OCI-LY7 (cell line): ENCODE results near the gene OPCML. TPM values are rescaled to one million over a fixed set of nuclear protein-coding genes. Genes with fewer than 3 reads are reported as not detected.

Experiments used
- BruUV-seq: library from RNA; stranded (reverse); fragments of 400-500 nt; replicated peaks from 2 replicates; lab custom pipeline; 2021; lab: Mats Ljungman, UMichigan
- CTCF ChIA-PET: fragments of 300-600 bp; sonication (Branson Sonifier 250); formaldehyde crosslinking; loops from one replicate; lab custom pipeline; 2022; ENCODE audit warnings: antibody characterized with exemption; ENCODE audit not compliant: unreplicated experiment; lab: Charles Lee
- POLR2A ChIA-PET: fragments of 300-600 bp; sonication (Branson Sonifier 250); formaldehyde crosslinking; loops from one replicate; lab custom pipeline; 2022; ENCODE audit warnings: antibody characterized with exemption; lab: Charles Lee
- DNase-seq: peaks from one replicate; pipeline ENCODE4 v3.0.0-alpha.2; 2015; ENCODE audit warnings: low spot score
- H2AFZ ChIP-seq: fragments of 200-600 bp; sonication (generic), shearing (Covaris generic); 2 replicates; pipeline ENCODE4 v1.6.1; 2014; ENCODE audit warnings: mild to moderate bottlenecking, antibody characterized with exemption, low read length, moderate library complexity
- H3K27ac ChIP-seq: fragments of 200-600 bp; sonication (generic); 2 replicates; pipeline ENCODE4 v1.5.1; 2014; ENCODE audit warnings: mixed run types, low read depth, mild to moderate bottlenecking, moderate library complexity, low read length, inconsistent platforms; ENCODE audit not compliant: poor library complexity, severe bottlenecking
- H3K36me3 ChIP-seq: fragments of 200-600 bp; sonication (generic); 2 replicates; pipeline ENCODE4 v1.6.1; 2014; ENCODE audit warnings: mild to moderate bottlenecking, antibody characterized with exemption, low read length, moderate library complexity, mixed read lengths; ENCODE audit not compliant: insufficient read depth
- H3K4me1 ChIP-seq: fragments of 200-600 bp; sonication (generic); 2 replicates; pipeline ENCODE4 v1.5.1; 2014; ENCODE audit warnings: mild to moderate bottlenecking, low read length; ENCODE audit not compliant: insufficient read depth, poor library complexity, severe bottlenecking
- H3K4me2 ChIP-seq: fragments of 200-600 bp; sonication (generic); 2 replicates; pipeline ENCODE4 v1.6.1; 2014; ENCODE audit warnings: mild to moderate bottlenecking, low read length
- H3K4me3 ChIP-seq: fragments of 200-600 bp; sonication (generic); 2 replicates; pipeline ENCODE4 v1.5.1; 2014; ENCODE audit warnings: mild to moderate bottlenecking, low read depth, low read length; ENCODE audit not compliant: poor library complexity, severe bottlenecking
- H3K79me2 ChIP-seq: fragments of 200-600 bp; sonication (generic); 2 replicates; pipeline ENCODE4 v1.6.1; 2016; ENCODE audit warnings: low read depth, mild to moderate bottlenecking, low read length, moderate library complexity, mixed read lengths; ENCODE audit not compliant: insufficient read depth
- H3K9me2 ChIP-seq: fragments of 200-600 bp; sonication (generic); 2 replicates; pipeline ENCODE4 v1.6.1; 2016; ENCODE audit warnings: mild to moderate bottlenecking, low read length, mixed read lengths; ENCODE audit not compliant: insufficient read depth
- H3K9me3 ChIP-seq: fragments of 200-600 bp; sonication (generic); 2 replicates; pipeline ENCODE4 v1.6.1; 2014; ENCODE audit warnings: mild to moderate bottlenecking, mixed run types, low read length, mixed read lengths
- H4K20me1 ChIP-seq: fragments of 200-600 bp; sonication (generic); 2 replicates; pipeline ENCODE4 v1.6.1; 2014; ENCODE audit warnings: mild to moderate bottlenecking, antibody characterized with exemption, low read length, moderate library complexity, mixed read lengths; ENCODE audit not compliant: insufficient read depth
- CTCF ChIP-seq: fragments of 200-600 bp; sonication (generic); conservative IDR thresholded peaks from 2 replicates; pipeline ENCODE4 v1.5.1; 2014; ENCODE audit warnings: mild to moderate bottlenecking, antibody characterized with exemption, low read length, moderate library complexity, mixed read lengths
- EZH2phosphoT487 ChIP-seq: fragments of 200-600 bp; sonication (generic); IDR thresholded peaks from 2 replicates; pipeline ENCODE4 v1.6.1; 2018; ENCODE audit warnings: low read depth, borderline replicate concordance, mild to moderate bottlenecking, mixed run types, antibody characterized with exemption, low read length, moderate library complexity, mixed read lengths
- intact Hi-C: fragments of 100-400 bp; cut with micrococcal nuclease; formaldehyde crosslinking; loops from one replicate; pipeline ENCODE4 v1.10.0; 2022; ENCODE audit not compliant: unreplicated experiment
- total RNA-seq, 2 experiments: library from RNA; depleted of rRNA in 1 of 2; stranded (reverse); fragments of >200 nt in 1 of 2; shearing (Covaris generic) in 1 of 2; gene quantifications; 2 replicates each; pipeline ENCODE4 v1.2.3, GENCODE V29; 2014 to 2022

OPCML gene
- total RNA-seq, 2 experiments from 2014 or later: not detected

DNA sequence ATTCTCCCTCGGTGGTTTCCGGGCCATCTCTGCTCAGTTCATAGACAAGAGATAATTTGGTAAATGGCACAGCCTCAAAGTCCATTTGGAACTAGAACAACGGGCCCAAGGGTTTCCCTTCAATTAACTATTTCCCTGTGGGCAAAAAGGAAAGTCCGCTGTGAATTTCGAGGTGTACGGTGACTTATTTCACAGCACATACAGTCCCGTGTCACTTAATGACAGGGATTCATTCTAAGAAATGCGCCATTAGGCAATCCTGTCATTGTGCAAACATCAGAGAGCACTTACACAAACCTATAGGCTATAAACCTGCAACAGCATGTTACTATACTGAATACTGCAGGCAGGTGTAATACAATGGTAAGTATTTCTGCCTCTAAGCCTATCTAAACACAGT, 551.6 kb downstream of the OPCML start:
- Histone ChIP-seq H3K9me2 (no peaks in the 10 kb centered on the region), H3K4me3 (no peak overlapping the region), H2AFZ (no peak overlapping the region), H4K20me1 (no peaks in the 10 kb centered on the region), H3K9me3 (no peaks in the 10 kb centered on the region), H3K4me2 (no peak overlapping the region), H3K79me2 (no peaks in the 10 kb centered on the region), H3K4me1 (no peaks in the 10 kb centered on the region), H3K27ac (no peak overlapping the region), H3K36me3 (no peaks in the 10 kb centered on the region)
- TF ChIP-seq EZH2phosphoT487: no peak
- no peak for TF ChIP-seq CTCF
- POLR2A ChIA-PET: no interaction called here
- CTCF ChIA-PET: no interaction called here
- intact Hi-C loops: no loop called here
- no TSS peak for BruUV-seq
- no peak for DNase-seq

DNA sequence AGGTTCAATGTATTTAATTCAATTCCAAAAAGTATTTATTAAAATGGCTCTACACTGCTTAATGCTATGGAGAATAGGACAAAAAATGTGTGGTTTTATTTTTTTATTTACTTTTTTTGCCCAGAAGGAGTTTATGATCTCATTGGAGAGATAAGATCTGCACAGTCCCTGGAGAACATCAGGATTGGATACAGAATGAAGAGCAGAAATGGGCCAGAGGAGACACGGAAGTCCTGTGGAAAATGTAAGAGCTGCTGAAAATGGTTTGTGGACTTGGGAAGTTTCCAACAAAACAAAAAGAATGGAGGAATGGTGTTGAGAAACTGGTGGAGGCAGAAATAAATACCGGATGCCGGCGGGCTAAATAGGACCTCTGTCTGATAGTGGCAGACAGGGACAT, 554.6 kb downstream of the OPCML start:
- TF ChIP-seq CTCF (no peak), EZH2phosphoT487 (no peak)
- H3K9me3 ChIP-seq: no peaks in the 10 kb centered on the region
- no peak overlapping the region for H3K4me2 ChIP-seq
- no peak overlapping the region for H3K27ac ChIP-seq
- intact Hi-C loops: no loop called here
- DNase-seq: no peak
- no peaks in the 10 kb centered on the region for H3K79me2 ChIP-seq
- no peaks in the 10 kb centered on the region for H3K36me3 ChIP-seq
- H3K9me2 ChIP-seq: no peaks in the 10 kb centered on the region
- no TSS peak for BruUV-seq
- no peaks in the 10 kb centered on the region for H4K20me1 ChIP-seq
- no peak overlapping the region for H3K4me3 ChIP-seq
- CTCF ChIA-PET: no interaction called here
- POLR2A ChIA-PET: no interaction called here
- H2AFZ ChIP-seq: no peak overlapping the region
- no peaks in the 10 kb centered on the region for H3K4me1 ChIP-seq

- H3K4me3 ChIP-seq: no peak overlapping the region
- TF ChIP-seq CTCF: no peak
- H3K9me3 ChIP-seq: no peaks in the 10 kb centered on the region
- no peaks in the 10 kb centered on the region for H3K36me3 ChIP-seq
- H4K20me1 ChIP-seq: no peaks in the 10 kb centered on the region
- H3K27ac ChIP-seq: no peak overlapping the region
- intact Hi-C loops: no loop called here
- no TSS peak for BruUV-seq
- H3K4me1 ChIP-seq: no peaks in the 10 kb centered on the region
- DNase-seq: no peak
- ChIA-PET CTCF (no interaction called here), POLR2A (interaction anchor here (1.4 kb wide), 1 partner anchor 19 kb away, joined by 5 read pairs; no protein-coding TSS in a partner anchor)
- H3K79me2 ChIP-seq: no peaks in the 10 kb centered on the region
- H2AFZ ChIP-seq: no peak overlapping the region
- H3K9me2 ChIP-seq: no peaks in the 10 kb centered on the region
- H3K4me2 ChIP-seq: no peak overlapping the region
Measured at GRCh38 chr11:132977241-132977640, 555.1 kb downstream of the OPCML start.
